ENCODE results near the gene KCNJ3.

Gene KCNJ3

GRCh38 chr2:154886316-154886715 lies 187.8 kb downstream of the KCNJ3 start (continued):
- TF ChIP-seq, protein P1, sequence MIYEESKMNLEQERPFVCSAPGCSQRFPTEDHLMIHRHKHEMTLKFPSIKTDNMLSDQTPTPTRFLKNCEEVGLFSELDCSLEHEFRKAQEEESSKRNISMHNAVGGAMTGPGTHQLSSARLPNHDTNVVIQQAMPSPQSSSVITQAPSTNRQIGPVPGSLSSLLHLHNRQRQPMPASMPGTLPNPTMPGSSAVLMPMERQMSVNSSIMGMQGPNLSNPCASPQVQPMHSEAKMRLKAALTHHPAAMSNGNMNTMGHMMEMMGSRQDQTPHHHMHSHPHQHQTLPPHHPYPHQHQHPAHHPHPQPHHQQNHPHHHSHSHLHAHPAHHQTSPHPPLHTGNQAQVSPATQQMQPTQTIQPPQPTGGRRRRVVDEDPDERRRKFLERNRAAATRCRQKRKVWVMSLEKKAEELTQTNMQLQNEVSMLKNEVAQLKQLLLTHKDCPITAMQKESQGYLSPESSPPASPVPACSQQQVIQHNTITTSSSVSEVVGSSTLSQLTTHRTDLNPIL (CRISPR knock-in tag; IDR thresholded peaks at IDR 0.05; ENCODE audit: low read depth), result no peak
- TF ChIP-seq CSRNP3 (CRISPR knock-in tag; IDR thresholded peaks at IDR 0.05), result no peak

DNA sequence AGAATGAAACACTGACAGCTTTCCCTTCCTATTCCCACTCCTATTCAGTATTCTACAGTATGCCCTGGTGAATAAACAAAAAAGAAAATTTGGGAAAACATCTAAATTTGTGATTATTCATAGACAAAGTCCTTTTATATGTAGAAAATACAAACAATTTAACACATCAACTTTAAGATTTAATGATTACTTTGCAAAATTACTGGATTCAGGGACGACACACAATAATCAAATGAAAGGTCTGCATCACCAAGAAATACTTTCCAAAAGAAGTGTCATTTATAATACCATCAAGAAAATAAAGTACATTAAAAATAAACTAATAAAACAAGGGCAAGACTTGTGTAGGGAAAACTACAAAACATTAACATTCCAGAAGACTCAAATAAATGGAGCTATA lies 199.8 kb downstream of the KCNJ3 start:
- no peak for TF ChIP-seq ZFP30 (CRISPR knock-in tag; IDR thresholded peaks at IDR 0.05)
- TF ChIP-seq ESRRG (CRISPR knock-in tag; IDR thresholded peaks at IDR 0.05), result no peak
- TF ChIP-seq ZNF70 (CRISPR knock-in tag; IDR thresholded peaks at IDR 0.05), result no peak
- no peak for ATAC-seq

GRCh38 chr2:154901063-154901462 lies 202.6 kb downstream of the KCNJ3 start:
- no peak for TF ChIP-seq CSRNP3 (CRISPR knock-in tag; IDR thresholded peaks at IDR 0.05)
- no peak for TF ChIP-seq SNAI2 (CRISPR knock-in tag; IDR thresholded peaks at IDR 0.05)
- no peak for TF ChIP-seq ZNF70 (CRISPR knock-in tag; IDR thresholded peaks at IDR 0.05)
- no peak for TF ChIP-seq ZNF8 (CRISPR knock-in tag; IDR thresholded peaks at IDR 0.05)
- TF ChIP-seq, protein P2, sequence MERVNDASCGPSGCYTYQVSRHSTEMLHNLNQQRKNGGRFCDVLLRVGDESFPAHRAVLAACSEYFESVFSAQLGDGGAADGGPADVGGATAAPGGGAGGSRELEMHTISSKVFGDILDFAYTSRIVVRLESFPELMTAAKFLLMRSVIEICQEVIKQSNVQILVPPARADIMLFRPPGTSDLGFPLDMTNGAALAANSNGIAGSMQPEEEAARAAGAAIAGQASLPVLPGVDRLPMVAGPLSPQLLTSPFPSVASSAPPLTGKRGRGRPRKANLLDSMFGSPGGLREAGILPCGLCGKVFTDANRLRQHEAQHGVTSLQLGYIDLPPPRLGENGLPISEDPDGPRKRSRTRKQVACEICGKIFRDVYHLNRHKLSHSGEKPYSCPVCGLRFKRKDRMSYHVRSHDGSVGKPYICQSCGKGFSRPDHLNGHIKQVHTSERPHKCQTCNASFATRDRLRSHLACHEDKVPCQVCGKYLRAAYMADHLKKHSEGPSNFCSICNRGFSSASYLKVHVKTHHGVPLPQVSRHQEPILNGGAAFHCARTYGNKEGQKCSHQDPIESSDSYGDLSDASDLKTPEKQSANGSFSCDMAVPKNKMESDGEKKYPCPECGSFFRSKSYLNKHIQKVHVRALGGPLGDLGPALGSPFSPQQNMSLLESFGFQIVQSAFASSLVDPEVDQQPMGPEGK (CRISPR knock-in tag; IDR thresholded peaks at IDR 0.05; ENCODE audit: borderline replicate concordance), result no peak
- no peak for TF ChIP-seq TSHZ2 (CRISPR knock-in tag; IDR thresholded peaks at IDR 0.05)
- no peak for TF ChIP-seq ZC3H10 (CRISPR knock-in tag; IDR thresholded peaks at IDR 0.05)
- TF ChIP-seq ISL1 (CRISPR knock-in tag; IDR thresholded peaks at IDR 0.05), result no peak
- TF ChIP-seq ZNF565 (CRISPR knock-in tag; conservative IDR thresholded peaks at IDR 0.05; ENCODE audit: low read depth), result no peak
- no peak for TF ChIP-seq ESRRG (CRISPR knock-in tag; IDR thresholded peaks at IDR 0.05)
- no peak for TF ChIP-seq TOX (CRISPR knock-in tag; IDR thresholded peaks at IDR 0.05; ENCODE audit: borderline replicate concordance)
- no peak for TF ChIP-seq OSR1 (CRISPR knock-in tag; IDR thresholded peaks at IDR 0.05)
- no peak for TF ChIP-seq GLIS3 (CRISPR knock-in tag; IDR thresholded peaks at IDR 0.05)
- TF ChIP-seq ZFP3 (CRISPR knock-in tag; IDR thresholded peaks at IDR 0.05), result no peak
- TF ChIP-seq, protein P1 (CRISPR knock-in tag; IDR thresholded peaks at IDR 0.05; ENCODE audit: low read depth), result no peak
- no peak for TF ChIP-seq BACH2 (CRISPR knock-in tag; IDR thresholded peaks at IDR 0.05; ENCODE audit: borderline replicate concordance)
- TF ChIP-seq RARB (CRISPR knock-in tag; IDR thresholded peaks at IDR 0.05), result no peak
- no peak for TF ChIP-seq PPARA (CRISPR knock-in tag; IDR thresholded peaks at IDR 0.05; ENCODE audit: borderline replicate concordance)
- no peak for TF ChIP-seq TCF4 (CRISPR knock-in tag; IDR thresholded peaks at IDR 0.05; ENCODE audit: borderline replicate concordance)
- TF ChIP-seq, protein P3, sequence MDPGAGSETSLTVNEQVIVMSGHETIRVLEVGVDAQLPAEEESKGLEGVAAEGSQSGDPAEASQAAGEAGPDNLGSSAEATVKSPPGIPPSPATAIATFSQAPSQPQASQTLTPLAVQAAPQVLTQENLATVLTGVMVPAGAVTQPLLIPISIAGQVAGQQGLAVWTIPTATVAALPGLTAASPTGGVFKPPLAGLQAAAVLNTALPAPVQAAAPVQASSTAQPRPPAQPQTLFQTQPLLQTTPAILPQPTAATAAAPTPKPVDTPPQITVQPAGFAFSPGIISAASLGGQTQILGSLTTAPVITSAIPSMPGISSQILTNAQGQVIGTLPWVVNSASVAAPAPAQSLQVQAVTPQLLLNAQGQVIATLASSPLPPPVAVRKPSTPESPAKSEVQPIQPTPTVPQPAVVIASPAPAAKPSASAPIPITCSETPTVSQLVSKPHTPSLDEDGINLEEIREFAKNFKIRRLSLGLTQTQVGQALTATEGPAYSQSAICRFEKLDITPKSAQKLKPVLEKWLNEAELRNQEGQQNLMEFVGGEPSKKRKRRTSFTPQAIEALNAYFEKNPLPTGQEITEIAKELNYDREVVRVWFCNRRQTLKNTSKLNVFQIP (CRISPR knock-in tag; IDR thresholded peaks at IDR 0.05; ENCODE audit: borderline replicate concordance, low read depth), result no peak

More at GRCh38 chr2:154901063-154901462, 202.6 kb downstream of the KCNJ3 start:
- ATAC-seq, result no peak
